ENCODE measurements around the gene TMEM231. TPM values are rescaled to one million over a fixed set of nuclear protein-coding genes. Genes with fewer than 3 reads are reported as not detected.

Gene TMEM231
- total RNA-seq, 2 donors from 2014 or later, result 2.6 to 7.6 TPM

DNA sequence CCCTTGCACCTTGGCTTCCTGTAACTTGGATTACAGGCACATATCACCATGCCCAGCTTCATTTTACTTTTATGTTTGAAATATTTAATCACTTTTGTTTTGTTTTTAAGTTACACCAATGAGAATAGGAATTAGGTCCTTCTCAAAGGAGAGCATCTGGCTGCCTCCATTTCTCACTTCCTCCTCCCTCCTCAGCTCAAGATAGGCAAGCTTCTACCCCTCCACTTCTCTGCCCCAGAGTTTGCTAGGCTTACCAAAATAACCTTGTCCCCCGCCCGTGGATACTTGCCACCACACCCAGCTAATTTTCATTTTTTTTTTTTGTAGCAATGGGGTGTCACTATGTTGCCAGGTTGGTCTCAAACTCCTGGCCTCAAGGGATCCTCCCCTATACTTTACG lies 28.1 kb upstream of the TMEM231 start:
- Histone ChIP-seq H3K9me3 (no peaks in the 10 kb centered on the region), H3K36me3 (replicated peaks in 1 of 2; ENCODE audit: insufficient read depth in 1 of 2, low read depth in 2 of 2) (no peaks in the 10 kb centered on the region), H3K4me1 (no peaks in the 10 kb centered on the region), H3K27me3 (no peaks in the 10 kb centered on the region), H3K4me3 (no peak overlapping the region), H3K27ac (no peak overlapping the region)
- intact Hi-C loops (cut with DNase I), result no loop called here
- ATAC-seq (no peak), DNase-seq (no peak)
- no peak for TF ChIP-seq POLR2A (IDR thresholded peaks at IDR 0.05)
- TF ChIP-seq, protein P1, sequence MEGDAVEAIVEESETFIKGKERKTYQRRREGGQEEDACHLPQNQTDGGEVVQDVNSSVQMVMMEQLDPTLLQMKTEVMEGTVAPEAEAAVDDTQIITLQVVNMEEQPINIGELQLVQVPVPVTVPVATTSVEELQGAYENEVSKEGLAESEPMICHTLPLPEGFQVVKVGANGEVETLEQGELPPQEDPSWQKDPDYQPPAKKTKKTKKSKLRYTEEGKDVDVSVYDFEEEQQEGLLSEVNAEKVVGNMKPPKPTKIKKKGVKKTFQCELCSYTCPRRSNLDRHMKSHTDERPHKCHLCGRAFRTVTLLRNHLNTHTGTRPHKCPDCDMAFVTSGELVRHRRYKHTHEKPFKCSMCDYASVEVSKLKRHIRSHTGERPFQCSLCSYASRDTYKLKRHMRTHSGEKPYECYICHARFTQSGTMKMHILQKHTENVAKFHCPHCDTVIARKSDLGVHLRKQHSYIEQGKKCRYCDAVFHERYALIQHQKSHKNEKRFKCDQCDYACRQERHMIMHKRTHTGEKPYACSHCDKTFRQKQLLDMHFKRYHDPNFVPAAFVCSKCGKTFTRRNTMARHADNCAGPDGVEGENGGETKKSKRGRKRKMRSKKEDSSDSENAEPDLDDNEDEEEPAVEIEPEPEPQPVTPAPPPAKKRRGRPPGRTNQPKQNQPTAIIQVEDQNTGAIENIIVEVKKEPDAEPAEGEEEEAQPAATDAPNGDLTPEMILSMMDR (IDR thresholded peaks at IDR 0.05), result no peak
- WGBS, 2 donors, result 76 to 78% methylated on average over 3 of the region's 3 CpGs

DNA sequence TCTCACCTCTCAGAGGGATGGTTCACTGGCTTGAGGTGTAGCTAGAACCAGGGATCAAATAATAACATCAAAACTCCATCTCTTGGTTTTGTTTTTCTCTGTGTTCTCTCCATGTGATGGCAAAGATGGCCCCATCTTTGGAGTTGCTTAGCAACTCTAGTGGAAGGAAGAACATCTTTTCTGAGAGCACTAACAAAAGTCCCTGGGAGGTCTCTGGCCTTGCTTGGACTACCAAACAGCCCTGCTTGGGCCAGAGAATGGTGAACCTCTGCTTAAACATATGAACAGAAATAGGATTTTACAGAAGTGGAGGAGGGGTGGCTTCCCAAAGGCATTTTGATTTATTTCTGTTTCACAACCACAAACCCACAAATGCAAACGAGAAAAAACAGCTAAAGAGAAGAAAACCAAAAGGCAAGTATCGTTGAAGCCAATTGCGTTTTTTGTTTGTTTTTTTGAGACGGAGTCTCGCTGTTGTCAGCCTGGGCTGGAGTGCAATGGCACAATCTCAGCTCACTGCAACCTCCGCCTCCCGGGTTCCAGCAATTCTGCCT lies 23.3 kb upstream of the TMEM231 start:
- H3K9me3 ChIP-seq, result no peaks in the 10 kb centered on the region
- 79 to 87% methylated on average over 7 of the region's 7 CpGs for WGBS, 2 donors
- DNase-seq (no peak), ATAC-seq (no peak)
- no peaks in the 10 kb centered on the region for H3K4me1 ChIP-seq
- H3K27me3 ChIP-seq, result no peaks in the 10 kb centered on the region
- TF ChIP-seq, protein P1 (IDR thresholded peaks at IDR 0.05), result no peak
- no peak for TF ChIP-seq POLR2A (IDR thresholded peaks at IDR 0.05)
- intact Hi-C loops (cut with DNase I), result no loop called here
- peaks cover 0 to 13% of the 10 kb centered on the region in 2 donors for H3K36me3 ChIP-seq (replicated peaks in 1 of 2; ENCODE audit: insufficient read depth in 1 of 2, low read depth in 2 of 2)
- no peak overlapping the region for H3K27ac ChIP-seq
- no peak overlapping the region for H3K4me3 ChIP-seq

GRCh38 chr16:75578725-75579124 lies 22.7 kb upstream of the TMEM231 start:
- no peak overlapping the region for H3K4me3 ChIP-seq
- ATAC-seq, result no peak
- 92 to 95% methylated on average over 2 of the region's 2 CpGs for WGBS, 2 donors
- no peak for DNase-seq
- intact Hi-C loops (cut with DNase I), result no loop called here
- peaks cover 0 to 13% of the 10 kb centered on the region in 2 donors for H3K36me3 ChIP-seq (replicated peaks in 1 of 2; ENCODE audit: insufficient read depth in 1 of 2, low read depth in 2 of 2)
- H3K9me3 ChIP-seq, result no peaks in the 10 kb centered on the region
- H3K4me1 ChIP-seq, result no peaks in the 10 kb centered on the region
- TF ChIP-seq, protein P1 (IDR thresholded peaks at IDR 0.05), result no peak
- no peak for TF ChIP-seq POLR2A (IDR thresholded peaks at IDR 0.05)
- H3K27ac ChIP-seq, result no peak overlapping the region
- H3K27me3 ChIP-seq, result no peaks in the 10 kb centered on the region

- 90 to 94% methylated on average over 7 of the region's 7 CpGs for WGBS, 2 donors
- Histone ChIP-seq H3K27me3 (no peaks in the 10 kb centered on the region), H3K27ac (no peak overlapping the region), H3K4me3 (no peak overlapping the region), H3K9me3 (no peaks in the 10 kb centered on the region), H3K36me3 (replicated peaks in 1 of 2; ENCODE audit: insufficient read depth in 1 of 2, low read depth in 2 of 2) (peaks cover 0 to 13% of the 10 kb centered on the region in 2 donors), H3K4me1 (no peaks in the 10 kb centered on the region)
- ATAC-seq, result no peak
- intact Hi-C loops (cut with DNase I), result no loop called here
- TF ChIP-seq, protein P1 (IDR thresholded peaks at IDR 0.05), result no peak
- no peak for TF ChIP-seq POLR2A (IDR thresholded peaks at IDR 0.05)
- DNase-seq, result no peak
Observed at GRCh38 chr16:75578212-75578611, 22.2 kb upstream of the TMEM231 start.

DNA sequence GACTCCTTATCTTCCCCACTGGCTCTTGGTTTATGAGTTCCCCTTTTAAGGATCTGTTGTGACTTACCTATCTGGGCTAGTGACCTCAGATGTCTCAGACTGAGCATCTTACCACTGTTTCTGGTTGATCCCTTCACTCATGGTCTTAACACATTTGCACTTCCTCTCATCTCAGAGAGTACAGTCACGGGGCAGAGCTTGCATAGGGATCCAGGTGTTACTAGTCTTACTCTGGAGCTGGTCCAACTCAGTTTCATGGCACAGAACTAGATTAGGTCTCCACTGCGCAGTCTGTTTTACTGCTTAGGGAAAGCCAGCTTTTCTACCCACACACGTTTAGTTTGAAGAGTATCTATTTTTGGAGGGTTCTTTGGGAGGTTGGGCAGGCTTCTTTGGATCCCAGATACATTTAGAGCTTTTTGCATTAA lies 20.3 kb upstream of the TMEM231 start:
- Histone ChIP-seq H3K4me3 (no peak overlapping the region), H3K9me3 (no peaks in the 10 kb centered on the region), H3K27me3 (no peaks in the 10 kb centered on the region), H3K27ac (no peak overlapping the region), H3K36me3 (replicated peaks in 1 of 2; ENCODE audit: insufficient read depth in 1 of 2, low read depth in 2 of 2) (peaks cover 0 to 13% of the 10 kb centered on the region in 2 donors), H3K4me1 (no peaks in the 10 kb centered on the region)
- intact Hi-C loops (cut with DNase I), result no loop called here
- WGBS, 2 donors, result 50 to 72% methylated on average over 3 of the region's 3 CpGs
- TF ChIP-seq, protein P1 (IDR thresholded peaks at IDR 0.05), result no peak
- TF ChIP-seq POLR2A (IDR thresholded peaks at IDR 0.05), result no peak
- DNase-seq, result no peak
- no peak for ATAC-seq
